ENCODE results near the gene SLC22A7. TPM values are rescaled to one million over a fixed set of nuclear protein-coding genes. Genes with fewer than 3 reads are reported as not detected.

The SLC22A7 gene
- total RNA-seq, 2 experiments from 2014 or later: not detected

DNA sequence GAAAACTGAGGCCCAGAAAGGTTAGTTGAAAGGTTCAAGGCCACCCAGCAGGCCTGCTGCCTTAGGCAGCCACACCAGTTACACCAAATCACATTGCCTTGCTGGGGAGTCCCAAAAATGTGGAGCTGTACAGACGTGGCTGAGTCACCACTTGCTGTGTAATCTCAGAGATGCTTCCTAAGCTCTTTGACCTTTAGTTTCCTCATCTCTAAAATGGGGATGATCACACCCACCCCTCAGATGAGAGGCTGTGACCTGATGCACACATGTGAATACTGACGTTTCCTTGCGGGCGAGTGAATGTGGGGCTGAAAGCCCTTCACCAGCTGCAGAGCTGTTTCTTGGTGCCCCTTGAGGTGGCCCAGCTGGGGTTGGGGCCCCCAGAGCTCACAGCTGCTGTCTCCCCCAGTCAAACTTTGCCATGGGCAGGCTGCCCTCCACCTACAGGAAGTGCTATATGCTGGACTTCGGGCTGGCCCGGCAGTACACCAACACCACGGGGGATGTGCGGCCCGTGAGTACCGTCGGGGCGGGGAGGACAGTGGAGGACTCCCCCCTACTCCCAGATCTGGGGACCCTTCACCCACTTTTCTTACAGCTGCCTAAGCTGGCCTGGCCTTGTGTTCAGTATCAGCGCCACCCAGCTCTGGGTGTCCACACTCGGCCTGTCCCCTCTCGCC lies 43.8 kb upstream of the SLC22A7 start:
- Mint-ChIP-seq H3K36me3 (ENCODE audit: low read depth) (no peaks in the 10 kb centered on the region), H3K27me3 (peaks cover 27% of the 10 kb centered on the region), H3K4me1 (ENCODE audit: low read depth) (peaks cover 28% of the 10 kb centered on the region), H3K4me3 (no peak overlapping the region), H3K9me3 (no peaks in the 10 kb centered on the region), H3K27ac (no peak overlapping the region)
- ATAC-seq: peak; percentile 82
- ChIA-PET POLR2A (no interaction called here), CTCF (interaction anchor here (0.6 to 2.8 kb wide), 3 partner anchors 25 to 200 kb away, joined by 3 to 14 read pairs (median 3); partner anchors contain the start of gene DNPH1)
- intact Hi-C loops (cut with micrococcal nuclease): no loop called here
- peak; percentile 62 for DNase-seq
- no peak for TF ChIP-seq CTCF (IDR thresholded peaks at IDR 0.05)

DNA sequence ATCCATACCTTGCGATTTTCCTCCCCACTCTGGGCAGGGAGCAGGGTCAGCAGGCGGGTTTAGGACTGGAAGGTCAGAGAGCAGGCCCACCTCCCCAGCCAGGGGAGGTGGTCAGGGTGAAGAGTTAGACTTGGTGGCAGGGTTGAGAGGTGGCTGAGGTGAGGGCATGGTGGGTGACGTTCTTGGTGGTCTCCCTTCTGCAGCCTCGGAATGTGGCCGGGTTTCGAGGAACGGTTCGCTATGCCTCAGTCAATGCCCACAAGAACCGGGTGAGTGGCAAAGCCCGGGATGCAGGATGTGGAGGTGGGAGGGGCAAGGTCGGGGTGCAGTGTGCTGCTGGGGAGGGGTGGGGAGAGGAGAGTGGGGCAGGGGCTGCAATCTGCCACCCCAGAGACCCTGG lies 43.2 kb upstream of the SLC22A7 start:
- ChIA-PET POLR2A (no interaction called here), CTCF (interaction anchor here (2.1 to 2.8 kb wide), 2 partner anchors 26 to 143 kb away, joined by 6 to 14 read pairs; partner anchors contain the start of gene DNPH1)
- Mint-ChIP-seq H3K36me3 (ENCODE audit: low read depth) (no peaks in the 10 kb centered on the region), H3K9me3 (no peaks in the 10 kb centered on the region), H3K4me3 (no peak overlapping the region), H3K27me3 (peaks cover 27% of the 10 kb centered on the region), H3K27ac (no peak overlapping the region), H3K4me1 (ENCODE audit: low read depth) (peaks cover 28% of the 10 kb centered on the region)
- ATAC-seq (no peak), DNase-seq (no peak)
- intact Hi-C loops (cut with micrococcal nuclease): no loop called here
- no peak for TF ChIP-seq CTCF (IDR thresholded peaks at IDR 0.05)

- POLR2A ChIA-PET: interaction anchor here (1.1 kb wide), 1 partner anchor 25 kb away, joined by 3 read pairs; no protein-coding TSS in a partner anchor
- H3K9me3 Mint-ChIP-seq: no peaks in the 10 kb centered on the region
- CTCF ChIA-PET: interaction anchor here (0.8 to 2.1 kb wide), 3 partner anchors 9 to 252 kb away, joined by 3 to 6 read pairs (median 4); no protein-coding TSS in a partner anchor
- H3K27me3 Mint-ChIP-seq: peaks cover 27% of the 10 kb centered on the region
- no peak overlapping the region for H3K27ac Mint-ChIP-seq
- no peaks in the 10 kb centered on the region for H3K36me3 Mint-ChIP-seq (ENCODE audit: low read depth)
- ATAC-seq (no peak), DNase-seq (no peak)
- TF ChIP-seq CTCF (IDR thresholded peaks at IDR 0.05): no peak
- no peak overlapping the region for H3K4me3 Mint-ChIP-seq
- intact Hi-C loops (cut with micrococcal nuclease): no loop called here
- H3K4me1 Mint-ChIP-seq (ENCODE audit: low read depth): peaks cover 28% of the 10 kb centered on the region
These were observed 42.5 kb upstream of the SLC22A7 start for GRCh38 chr6:43255408-43256054.

- DNase-seq: no peak
- no peak for ATAC-seq
- intact Hi-C loops (cut with micrococcal nuclease): no loop called here
- Mint-ChIP-seq H3K27me3 (peaks cover 15% of the 10 kb centered on the region), H3K36me3 (ENCODE audit: low read depth) (no peaks in the 10 kb centered on the region), H3K4me3 (no peak overlapping the region), H3K27ac (no peak overlapping the region), H3K9me3 (no peaks in the 10 kb centered on the region), H3K4me1 (ENCODE audit: low read depth) (peaks cover 15% of the 10 kb centered on the region)
- ChIA-PET POLR2A (no interaction called here), CTCF (interaction anchor here (1.8 to 2.1 kb wide), 2 partner anchors 141 to 250 kb away, joined by 4 to 6 read pairs; no protein-coding TSS in a partner anchor)
- TF ChIP-seq CTCF (IDR thresholded peaks at IDR 0.05): no peak
These were observed 41.2 kb upstream of the SLC22A7 start for GRCh38 chr6:43256670-43257366.
